DND-41 (cell line): ENCODE data around the gene SLCO2A1.
A peak's percentile ranks its signal among the peaks of the same experiment; 100 is the strongest.

Experiments used
- ATAC-seq: fragments of 200-7000 bp; cut with Tn5 transposase; 3 replicates; pipeline ENCODE4 v1.9.1; 2021; ENCODE audit warnings: low read depth; ENCODE audit not compliant: insufficient read depth
- DNase-seq: peaks from one replicate; pipeline ENCODE4 v3.0.0-alpha.2; 2020
- H2AFZ ChIP-seq: 2 replicates; pipeline ENCODE4 v1.6.0; 2012; ENCODE audit warnings: low read depth, low read length
- H3K27ac ChIP-seq: 2 replicates; pipeline ENCODE4 v1.5.1; 2012; ENCODE audit warnings: low read length, inconsistent platforms
- H3K27me3 ChIP-seq: fragments of 200-600 bp; sonication (generic); 2 replicates; pipeline ENCODE4 v1.6.0; 2012; ENCODE audit warnings: low read length, mild to moderate bottlenecking, inconsistent platforms; ENCODE audit not compliant: insufficient read depth, poor library complexity
- H3K36me3 ChIP-seq: 2 replicates; pipeline ENCODE4 v1.5.1; 2012; ENCODE audit warnings: low read length, inconsistent platforms; ENCODE audit not compliant: insufficient read depth
- H3K4me1 ChIP-seq: 2 replicates; pipeline ENCODE4 v1.5.1; 2012; ENCODE audit warnings: mild to moderate bottlenecking, low read length; ENCODE audit not compliant: insufficient read depth
- H3K4me2 ChIP-seq: 2 replicates; pipeline ENCODE4 v1.6.0; 2012; ENCODE audit warnings: mild to moderate bottlenecking, moderate library complexity, low read length, inconsistent platforms; ENCODE audit not compliant: insufficient read depth
- H3K4me3 ChIP-seq, 2 experiments: fragments of 200-600 bp in 1 of 2; shearing (Covaris generic) in 1 of 2; 2 replicates each; pipeline ENCODE4 v1.5.1; 2012 to 2016; ENCODE audit warnings: inconsistent platforms in 2 of 2, low read length in 2 of 2, mild to moderate bottlenecking in 2 of 2, low read depth in 1 of 2, moderate library complexity in 1 of 2
- H3K79me2 ChIP-seq: 2 replicates; pipeline ENCODE4 v1.6.0; 2012; ENCODE audit warnings: low read length, inconsistent platforms; ENCODE audit not compliant: insufficient read depth
- H3K9ac ChIP-seq: 2 replicates; pipeline ENCODE4 v1.6.0; 2012; ENCODE audit warnings: low read depth, mild to moderate bottlenecking, inconsistent platforms, low read length, moderate library complexity
- H3K9me3 ChIP-seq: 2 replicates; pipeline ENCODE4 v1.5.1; 2012; ENCODE audit warnings: low read length, moderate library complexity, mild to moderate bottlenecking, inconsistent platforms; ENCODE audit not compliant: insufficient read depth, severe bottlenecking
- H4K20me1 ChIP-seq: 2 replicates; pipeline ENCODE4 v1.6.0; 2012; ENCODE audit warnings: low read length; ENCODE audit not compliant: insufficient read depth
- EZH2 ChIP-seq: IDR thresholded peaks from 3 replicates; pipeline ENCODE4 v1.6.1; 2012; ENCODE audit warnings: borderline replicate concordance, low read depth, mild to moderate bottlenecking, moderate library complexity, low read length, inconsistent platforms; ENCODE audit not compliant: severe bottlenecking
- TF ChIP-seq, protein P1 (sequence below): IDR thresholded peaks from 2 replicates; pipeline ENCODE4 v1.5.1; 2012; ENCODE audit warnings: borderline replicate concordance, low read length, moderate library complexity, mild to moderate bottlenecking; ENCODE audit not compliant: poor library complexity, severe bottlenecking; ENCODE audit errors: extremely low read depth

Gene SLCO2A1

GRCh38 chr3:134054881-134055280 lies 25.2 kb upstream of the SLCO2A1 start:
- no peak overlapping the region for H2AFZ ChIP-seq
- H3K79me2 ChIP-seq: no peaks in the 10 kb centered on the region
- no peak overlapping the region for H3K4me3 ChIP-seq
- ATAC-seq: peak; percentile 87
- peaks cover 6% of the 10 kb centered on the region for H3K4me1 ChIP-seq
- H3K9me3 ChIP-seq: no peaks in the 10 kb centered on the region
- H3K4me2 ChIP-seq: no peak overlapping the region
- H3K27ac ChIP-seq: no peak overlapping the region
- H4K20me1 ChIP-seq: no peaks in the 10 kb centered on the region
- peak; percentile 58 for DNase-seq
- peaks cover 3% of the 10 kb centered on the region for H3K27me3 ChIP-seq
- no peak overlapping the region for H3K9ac ChIP-seq
- H3K36me3 ChIP-seq: no peaks in the 10 kb centered on the region
- TF ChIP-seq EZH2: no peak
- TF ChIP-seq, protein P1, sequence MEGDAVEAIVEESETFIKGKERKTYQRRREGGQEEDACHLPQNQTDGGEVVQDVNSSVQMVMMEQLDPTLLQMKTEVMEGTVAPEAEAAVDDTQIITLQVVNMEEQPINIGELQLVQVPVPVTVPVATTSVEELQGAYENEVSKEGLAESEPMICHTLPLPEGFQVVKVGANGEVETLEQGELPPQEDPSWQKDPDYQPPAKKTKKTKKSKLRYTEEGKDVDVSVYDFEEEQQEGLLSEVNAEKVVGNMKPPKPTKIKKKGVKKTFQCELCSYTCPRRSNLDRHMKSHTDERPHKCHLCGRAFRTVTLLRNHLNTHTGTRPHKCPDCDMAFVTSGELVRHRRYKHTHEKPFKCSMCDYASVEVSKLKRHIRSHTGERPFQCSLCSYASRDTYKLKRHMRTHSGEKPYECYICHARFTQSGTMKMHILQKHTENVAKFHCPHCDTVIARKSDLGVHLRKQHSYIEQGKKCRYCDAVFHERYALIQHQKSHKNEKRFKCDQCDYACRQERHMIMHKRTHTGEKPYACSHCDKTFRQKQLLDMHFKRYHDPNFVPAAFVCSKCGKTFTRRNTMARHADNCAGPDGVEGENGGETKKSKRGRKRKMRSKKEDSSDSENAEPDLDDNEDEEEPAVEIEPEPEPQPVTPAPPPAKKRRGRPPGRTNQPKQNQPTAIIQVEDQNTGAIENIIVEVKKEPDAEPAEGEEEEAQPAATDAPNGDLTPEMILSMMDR: peak; percentile 12

- H3K36me3 ChIP-seq: no peaks in the 10 kb centered on the region
- no peak overlapping the region for H3K4me3 ChIP-seq
- H3K4me2 ChIP-seq: no peak overlapping the region
- H3K27ac ChIP-seq: no peak overlapping the region
- H4K20me1 ChIP-seq: no peaks in the 10 kb centered on the region
- ATAC-seq: no peak
- H3K27me3 ChIP-seq: peaks cover 2% of the 10 kb centered on the region
- peaks cover 6% of the 10 kb centered on the region for H3K4me1 ChIP-seq
- no peak overlapping the region for H2AFZ ChIP-seq
- no peaks in the 10 kb centered on the region for H3K79me2 ChIP-seq
- no peaks in the 10 kb centered on the region for H3K9me3 ChIP-seq
- H3K9ac ChIP-seq: no peak overlapping the region
- TF ChIP-seq EZH2: no peak
- TF ChIP-seq, protein P1: no peak
- DNase-seq: no peak
Observed at GRCh38 chr3:134054231-134054630, 24.5 kb upstream of the SLCO2A1 start.

DNA sequence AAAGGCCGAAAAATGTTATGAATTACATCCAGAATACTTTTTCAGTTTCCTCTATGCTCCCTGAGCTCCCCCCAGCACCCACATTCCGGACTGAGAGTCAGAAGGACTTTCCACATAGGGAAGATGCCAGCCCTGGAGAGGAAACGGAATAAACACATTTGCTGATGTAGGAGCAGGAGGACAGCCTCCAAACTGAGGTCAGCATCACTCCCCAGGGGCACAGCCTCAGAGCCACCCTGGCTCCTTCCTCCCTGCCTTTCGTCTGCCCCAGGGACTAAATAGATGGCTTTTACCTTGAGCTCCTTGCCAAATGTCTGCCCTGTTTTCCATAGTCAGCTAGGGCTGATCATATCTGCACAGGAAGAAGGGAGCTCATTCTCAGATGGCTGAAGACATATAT lies 22.6 kb upstream of the SLCO2A1 start:
- Histone ChIP-seq H3K36me3 (no peaks in the 10 kb centered on the region), H2AFZ (no peak overlapping the region), H3K4me2 (no peak overlapping the region), H3K9ac (no peak overlapping the region), H3K27me3 (no peaks in the 10 kb centered on the region), H3K4me1 (peaks cover 6% of the 10 kb centered on the region), H4K20me1 (no peaks in the 10 kb centered on the region), H3K9me3 (no peaks in the 10 kb centered on the region), H3K79me2 (no peaks in the 10 kb centered on the region), H3K4me3 (no peak overlapping the region), H3K27ac (no peak overlapping the region)
- no peak for ATAC-seq
- TF ChIP-seq, protein P1: no peak
- TF ChIP-seq EZH2: no peak
- no peak for DNase-seq

DNA sequence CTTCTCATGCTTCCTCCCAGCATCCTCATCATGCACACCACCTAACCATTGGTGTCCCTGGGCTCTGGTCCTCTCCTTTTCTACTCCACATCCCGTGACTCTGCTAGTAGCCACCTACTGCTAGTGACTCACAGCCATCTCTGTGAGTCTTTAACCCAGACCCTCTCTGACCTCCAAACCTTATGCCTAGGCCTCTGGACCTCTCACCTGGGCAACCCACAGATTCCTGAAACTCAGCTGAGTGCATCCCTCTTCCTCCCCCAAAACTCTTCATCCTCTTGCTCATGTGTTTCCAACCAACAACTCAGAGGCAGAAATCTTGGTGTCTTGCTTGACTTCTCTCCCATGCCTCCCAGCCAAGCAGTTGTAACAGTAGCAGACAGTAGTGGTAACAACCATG lies 20.0 kb upstream of the SLCO2A1 start:
- Histone ChIP-seq H3K9ac (no peak overlapping the region), H2AFZ (no peak overlapping the region), H3K4me3 (no peak overlapping the region), H3K36me3 (no peaks in the 10 kb centered on the region), H3K9me3 (peaks cover 9% of the 10 kb centered on the region), H3K27me3 (no peaks in the 10 kb centered on the region), H3K4me1 (peaks cover 1% of the 10 kb centered on the region; the same call in 1 of the 2 replicates), H3K79me2 (no peaks in the 10 kb centered on the region), H3K4me2 (no peak overlapping the region), H4K20me1 (no peaks in the 10 kb centered on the region), H3K27ac (no peak overlapping the region)
- ATAC-seq (no peak), DNase-seq (no peak)
- no peak for TF ChIP-seq EZH2
- TF ChIP-seq, protein P1: no peak
